Measurements from ENCODE around the gene ETFB.

ETFB gene

GRCh38 chr19:51389143-51389542 is 23.0 kb upstream of the ETFB start:
- H3K27me3 ChIP-seq (ENCODE audit: insufficient read depth, poor library complexity, severe bottlenecking), result no peaks in the 10 kb centered on the region
- TF ChIP-seq, protein P1, sequence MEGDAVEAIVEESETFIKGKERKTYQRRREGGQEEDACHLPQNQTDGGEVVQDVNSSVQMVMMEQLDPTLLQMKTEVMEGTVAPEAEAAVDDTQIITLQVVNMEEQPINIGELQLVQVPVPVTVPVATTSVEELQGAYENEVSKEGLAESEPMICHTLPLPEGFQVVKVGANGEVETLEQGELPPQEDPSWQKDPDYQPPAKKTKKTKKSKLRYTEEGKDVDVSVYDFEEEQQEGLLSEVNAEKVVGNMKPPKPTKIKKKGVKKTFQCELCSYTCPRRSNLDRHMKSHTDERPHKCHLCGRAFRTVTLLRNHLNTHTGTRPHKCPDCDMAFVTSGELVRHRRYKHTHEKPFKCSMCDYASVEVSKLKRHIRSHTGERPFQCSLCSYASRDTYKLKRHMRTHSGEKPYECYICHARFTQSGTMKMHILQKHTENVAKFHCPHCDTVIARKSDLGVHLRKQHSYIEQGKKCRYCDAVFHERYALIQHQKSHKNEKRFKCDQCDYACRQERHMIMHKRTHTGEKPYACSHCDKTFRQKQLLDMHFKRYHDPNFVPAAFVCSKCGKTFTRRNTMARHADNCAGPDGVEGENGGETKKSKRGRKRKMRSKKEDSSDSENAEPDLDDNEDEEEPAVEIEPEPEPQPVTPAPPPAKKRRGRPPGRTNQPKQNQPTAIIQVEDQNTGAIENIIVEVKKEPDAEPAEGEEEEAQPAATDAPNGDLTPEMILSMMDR (IDR thresholded peaks at IDR 0.05; ENCODE audit: insufficient read depth, low read length), result no peak
- H3K4me3 ChIP-seq (replicated peaks; ENCODE audit: insufficient read depth, low read length), result no peak overlapping the region
- DNase-seq (ENCODE audit: low read depth in 1 of 2, low spot score in 1 of 2), result no peak
- H3K27ac ChIP-seq (replicated peaks), result no peak overlapping the region

DNA sequence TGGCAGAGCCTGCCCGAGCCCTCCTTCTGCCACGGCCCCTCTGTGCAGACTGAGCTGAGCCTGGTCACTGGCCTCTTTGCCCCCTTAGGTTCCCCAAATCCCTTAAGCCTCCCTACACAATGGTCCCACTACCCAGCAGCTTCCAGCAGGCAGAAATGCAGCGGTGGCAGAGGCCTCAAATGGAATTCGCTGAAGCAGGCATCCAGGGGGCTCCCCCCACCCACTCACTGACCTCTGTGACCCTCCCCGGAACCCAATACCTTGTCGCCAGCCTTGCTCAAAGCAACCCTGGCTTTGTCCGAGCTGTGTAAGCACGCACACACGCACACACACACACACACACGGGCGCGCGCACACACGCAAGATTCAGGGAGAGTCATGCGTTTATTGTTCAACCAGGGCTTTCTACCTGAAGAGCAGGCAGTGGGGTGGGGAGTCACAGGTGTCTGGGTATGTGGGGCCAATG is 21.8 kb upstream of the ETFB start, which contains the start of gene LIM2:
TSS of gene LIM2 (minus strand) at position 51 of the 466 bp plus-strand sequence. CDS start 531 bp downstream, outside the sequence.
- DNase-seq (ENCODE audit: low read depth in 1 of 2, low spot score in 1 of 2), result no peak
- H3K4me3 ChIP-seq (replicated peaks; ENCODE audit: insufficient read depth, low read length), result no peak within 1 kb of the TSS
- TF ChIP-seq SPI1 (IDR thresholded peaks at IDR 0.05; ENCODE audit: borderline replicate concordance, low read depth) (no peak), REST (IDR thresholded peaks at IDR 0.05; ENCODE audit: insufficient replicate concordance, low read depth) (no peak), POLR2AphosphoS5 (IDR thresholded peaks at IDR 0.05; ENCODE audit: low read depth) (no peak), GABPA (IDR thresholded peaks at IDR 0.05; ENCODE audit: low read depth) (no peak)
- TF ChIP-seq, protein P1 (IDR thresholded peaks at IDR 0.05; ENCODE audit: insufficient read depth, low read length), result no peak
- no peaks in the 10 kb centered on the region for H3K27me3 ChIP-seq (ENCODE audit: insufficient read depth, poor library complexity, severe bottlenecking)
- no peak within 1 kb of the TSS for H3K27ac ChIP-seq (replicated peaks)

- H3K4me3 ChIP-seq (replicated peaks; ENCODE audit: insufficient read depth, low read length), result no peak overlapping the region
- H3K27me3 ChIP-seq (ENCODE audit: insufficient read depth, poor library complexity, severe bottlenecking), result no peaks in the 10 kb centered on the region
- H3K27ac ChIP-seq (replicated peaks), result no peak overlapping the region
- TF ChIP-seq REST (IDR thresholded peaks at IDR 0.05; ENCODE audit: insufficient replicate concordance, low read depth) (no peak), GABPA (IDR thresholded peaks at IDR 0.05; ENCODE audit: low read depth) (no peak), SPI1 (IDR thresholded peaks at IDR 0.05; ENCODE audit: borderline replicate concordance, low read depth) (no peak), POLR2AphosphoS5 (IDR thresholded peaks at IDR 0.05; ENCODE audit: low read depth) (no peak)
- TF ChIP-seq, protein P1 (IDR thresholded peaks at IDR 0.05; ENCODE audit: insufficient read depth, low read length), result no peak
- DNase-seq (ENCODE audit: low read depth in 1 of 2, low spot score in 1 of 2), result no peak
Measured at GRCh38 chr19:51386882-51387520, 20.8 kb upstream of the ETFB start.

GRCh38 chr19:51382004-51382403 is 15.8 kb upstream of the ETFB start:
- no peak for DNase-seq (ENCODE audit: low read depth in 1 of 2, low spot score in 1 of 2)
- H3K27ac ChIP-seq (replicated peaks), result no peak overlapping the region

More at GRCh38 chr19:51382004-51382403, 15.8 kb upstream of the ETFB start:
- Histone ChIP-seq H3K4me3 (replicated peaks; ENCODE audit: insufficient read depth, low read length) (no peak overlapping the region), H3K27me3 (ENCODE audit: insufficient read depth, poor library complexity, severe bottlenecking) (no peaks in the 10 kb centered on the region)
- no peak for TF ChIP-seq SPI1 (IDR thresholded peaks at IDR 0.05; ENCODE audit: borderline replicate concordance, low read depth)
- TF ChIP-seq, protein P1 (IDR thresholded peaks at IDR 0.05; ENCODE audit: insufficient read depth, low read length), result no peak
- TF ChIP-seq REST (IDR thresholded peaks at IDR 0.05; ENCODE audit: insufficient replicate concordance, low read depth), result no peak
- TF ChIP-seq GABPA (IDR thresholded peaks at IDR 0.05; ENCODE audit: low read depth), result no peak
- TF ChIP-seq POLR2AphosphoS5 (IDR thresholded peaks at IDR 0.05; ENCODE audit: low read depth), result no peak
